Gastroesophageal sphincter (tissue), 4 donors: ENCODE results near the gene TNFRSF13B. TPM values are rescaled to one million over a fixed set of nuclear protein-coding genes. Genes with fewer than 3 reads are reported as not detected.

Source experiments
- ATAC-seq: fragments of 150-250 bp; one replicate; pipeline ENCODE4 v1.9.1; 2016; ENCODE audit warnings: mild to moderate bottlenecking, moderate library complexity
- H3K27ac ChIP-seq, 4 donors: fragments of 200-600 bp; sonication (generic) in 3 of 4; 1 replicate in 3 of 4; 2 replicates in 1 of 4; pipeline ENCODE4 v1.5.1; 2016 to 2019
- H3K27me3 ChIP-seq: fragments of 200-600 bp; sonication (generic); one replicate; pipeline ENCODE4 v1.5.1; 2019
- H3K36me3 ChIP-seq, 2 donors: fragments of 200-600 bp; sonication (generic); one replicate each; pipeline ENCODE4 v1.5.1; 2019; ENCODE audit warnings: control low read depth in 1 of 2
- H3K4me1 ChIP-seq, 3 donors: fragments of 200-600 bp; sonication (generic); 1 replicate in 2 of 3; 2 replicates in 1 of 3; pipeline ENCODE4 v1.5.1; 2016 to 2019; ENCODE audit warnings: control low read depth in 2 of 3
- H3K4me3 ChIP-seq, 2 donors: fragments of 200-600 bp; sonication (generic); one replicate each; pipeline ENCODE4 v1.5.1; 2019; ENCODE audit warnings: mild to moderate bottlenecking in 1 of 2, moderate library complexity in 1 of 2
- H3K9me3 ChIP-seq, 3 donors: fragments of 200-600 bp; sonication (generic); one replicate each; pipeline ENCODE4 v1.5.1; 2017 to 2019; ENCODE audit warnings: control low read depth in 2 of 3
- CTCF ChIP-seq, 4 experiments: fragments of 200-600 bp in 2 of 4; fragments of 450-650 bp in 2 of 4; sonication (generic) in 1 of 4; IDR thresholded peaks; one replicate each; pipeline ENCODE4 v1.5.1; 2017 to 2019; ENCODE audit warnings: antibody characterized with exemption in 4 of 4, mild to moderate bottlenecking in 2 of 4, moderate library complexity in 2 of 4
- EP300 ChIP-seq: sonication (generic); formaldehyde crosslinking; IDR thresholded peaks from one replicate; pipeline ENCODE4 v1.6.1; 2017; ENCODE audit warnings: antibody characterized with exemption, mild to moderate bottlenecking
- POLR2A ChIP-seq, 2 donors: fragments of 450-650 bp; IDR thresholded peaks; one replicate each; pipeline ENCODE4 v1.6.1; 2017; ENCODE audit warnings: antibody characterized with exemption in 2 of 2, mild to moderate bottlenecking in 2 of 2, moderate library complexity in 1 of 2
- POLR2AphosphoS5 ChIP-seq: sonication (generic); formaldehyde crosslinking; IDR thresholded peaks from one replicate; pipeline ENCODE4 v1.6.1; 2017; ENCODE audit warnings: antibody characterized with exemption
- WGBS, 2 donors: methylation state at CpG; one replicate each; pipeline ENCODE4 v1.1.5; 2018; ENCODE audit warnings: low coverage in 1 of 2; 5-methylcytosine and 5-hydroxymethylcytosine counted together
- total RNA-seq, 4 donors: library from RNA; depleted of rRNA; stranded (reverse); fragments of >200 nt; gene quantifications; one replicate each; pipeline ENCODE4 v1.1.0, GENCODE V29; 2016

TNFRSF13B gene
- total RNA-seq, 4 donors from 2014 or later: 0.81 TPM; not detected in 3

GRCh38 chr17:16991349-16992009 lies 19.6 kb upstream of the TNFRSF13B start:
- WGBS, 2 donors: 20% methylated on average over 1 of the region's 16 CpGs; no CpG with 5 or more reads in 1 of the 2 donors
- Histone ChIP-seq H3K4me1 (peaks cover 0 to 14% (median 0%) of the 10 kb centered on the region in 3 donors), H3K36me3 (no peaks in the 10 kb centered on the region), H3K4me3 (no peak overlapping the region), H3K27ac (no peak overlapping the region), H3K9me3 (no peaks in the 10 kb centered on the region), H3K27me3 (no peaks in the 10 kb centered on the region)
- TF ChIP-seq POLR2AphosphoS5 (no peak), EP300 (no peak), CTCF (IDR thresholded peaks at IDR 0.05) (peak in 3 of 4 experiments; percentile 66 to 83 (median 76)), POLR2A (IDR thresholded peaks at IDR 0.05) (no peak)
- peak; percentile 65 for ATAC-seq

GRCh38 chr17:16989953-16990860 lies 18.3 kb upstream of the TNFRSF13B start:
- Histone ChIP-seq H3K36me3 (no peaks in the 10 kb centered on the region), H3K27me3 (no peaks in the 10 kb centered on the region), H3K4me3 (no peak overlapping the region), H3K4me1 (peaks cover 0 to 14% (median 0%) of the 10 kb centered on the region in 3 donors), H3K27ac (no peak overlapping the region), H3K9me3 (no peaks in the 10 kb centered on the region)
- ATAC-seq: no peak
- TF ChIP-seq POLR2A (IDR thresholded peaks at IDR 0.05) (no peak), EP300 (no peak), POLR2AphosphoS5 (no peak), CTCF (IDR thresholded peaks at IDR 0.05) (no peak)
- 61 to 98% methylated on average over 2 to 8 of the region's 11 CpGs for WGBS, 2 donors

- WGBS, 2 donors: 80 to 81% methylated on average over 5 to 10 of the region's 12 CpGs
- no peak for TF ChIP-seq POLR2A (IDR thresholded peaks at IDR 0.05)
- TF ChIP-seq CTCF (IDR thresholded peaks at IDR 0.05): no peak
- TF ChIP-seq EP300: no peak
- no peak for TF ChIP-seq POLR2AphosphoS5
- H3K9me3 ChIP-seq: no peaks in the 10 kb centered on the region
- no peak for ATAC-seq
- no peaks in the 10 kb centered on the region for H3K27me3 ChIP-seq
- no peak overlapping the region for H3K27ac ChIP-seq
- H3K36me3 ChIP-seq: no peaks in the 10 kb centered on the region
- no peak overlapping the region for H3K4me3 ChIP-seq
- H3K4me1 ChIP-seq: peaks cover 0 to 14% (median 0%) of the 10 kb centered on the region in 3 donors
Observed at GRCh38 chr17:16989230-16989952, 17.5 kb upstream of the TNFRSF13B start.

- Histone ChIP-seq H3K4me3 (no peak overlapping the region), H3K4me1 (peaks cover 0 to 14% (median 0%) of the 10 kb centered on the region in 3 donors), H3K9me3 (no peaks in the 10 kb centered on the region), H3K27me3 (no peaks in the 10 kb centered on the region), H3K27ac (no peak overlapping the region), H3K36me3 (no peaks in the 10 kb centered on the region)
- ATAC-seq: peak; percentile 19
- 54 to 77% methylated on average over 5 to 7 of the region's 10 CpGs for WGBS, 2 donors
- TF ChIP-seq EP300 (no peak), CTCF (IDR thresholded peaks at IDR 0.05) (no peak), POLR2A (IDR thresholded peaks at IDR 0.05) (no peak), POLR2AphosphoS5 (no peak)
Observed at GRCh38 chr17:16988749-16989229, 16.9 kb upstream of the TNFRSF13B start.
